HG03571 (cell line): ENCODE measurements around the gene AIM2.
"Not testable (repeated sequence)": the region's sequence is repeated elsewhere in the genome, so short reads cannot be mapped to it uniquely, and the experiment has no call there.

Experiments
- ATAC-seq: cut with Tn5 transposase; IDR thresholded peaks from one replicate; pipeline ENCODE4 v1.9.1; 2021; ENCODE audit not compliant: unreplicated experiment

The AIM2 gene

GRCh38 chr1:159079525-159079924 lies 3.0 kb upstream of the AIM2 start:
- ATAC-seq, result no peak

GRCh38 chr1:159077120-159077961 lies 775 bp upstream of the AIM2 start:
- peak; percentile 70 for ATAC-seq

GRCh38 chr1:159071970-159072582 lies 4.5 kb downstream of the AIM2 start:
- ATAC-seq, result no peak

GRCh38 chr1:159068886-159069285 lies 7.7 kb downstream of the AIM2 start:
- no peak for ATAC-seq

GRCh38 chr1:159067699-159068621 lies 8.6 kb downstream of the AIM2 start:
- peak; percentile 92 for ATAC-seq

- no peak for ATAC-seq
Observed at GRCh38 chr1:159066108-159066507, 10.5 kb downstream of the AIM2 start.

GRCh38 chr1:159065106-159065505 lies 11.5 kb downstream of the AIM2 start:
- no peak for ATAC-seq

- no peak for ATAC-seq
Observed at GRCh38 chr1:159058751-159059150, 17.8 kb downstream of the AIM2 start.

- no peak for ATAC-seq
Observed at GRCh38 chr1:159056069-159056698, 20.4 kb downstream of the AIM2 start.

GRCh38 chr1:159055181-159055641 lies 21.4 kb downstream of the AIM2 start:
- no peak for ATAC-seq

GRCh38 chr1:159054427-159054826 lies 22.1 kb downstream of the AIM2 start:
- ATAC-seq, result no peak

- ATAC-seq, result no peak
Observed at GRCh38 chr1:159051436-159051835, 25.1 kb downstream of the AIM2 start.

- not testable (repeated sequence) for ATAC-seq
Observed at GRCh38 chr1:159046486-159046885, 30.1 kb downstream of the AIM2 start.

- no peak for ATAC-seq
Observed at GRCh38 chr1:159040893-159041724, 35.5 kb downstream of the AIM2 start.

GRCh38 chr1:159040206-159040605 lies 36.4 kb downstream of the AIM2 start:
- ATAC-seq, result no peak

- no peak for ATAC-seq
Observed at GRCh38 chr1:159030877-159031447, 45.6 kb downstream of the AIM2 start.

- ATAC-seq, result no peak
Observed at GRCh38 chr1:159030311-159030710, 46.3 kb downstream of the AIM2 start.

GRCh38 chr1:159026841-159027240 lies 49.7 kb downstream of the AIM2 start:
- ATAC-seq, result not testable (repeated sequence)

GRCh38 chr1:159025043-159025442 lies 51.5 kb downstream of the AIM2 start:
- no peak for ATAC-seq

GRCh38 chr1:159023723-159024122 lies 52.8 kb downstream of the AIM2 start:
- no peak for ATAC-seq
